SU-DHL-6 (cell line): Measurements from ENCODE around the gene TMPRSS2.

Experiments used
- CTCF ChIP-seq: fragments of 200-600 bp; sonication (generic); IDR thresholded peaks from one replicate; pipeline ENCODE4 v1.5.1; 2017; ENCODE audit warnings: antibody characterized with exemption, mild to moderate bottlenecking, low read length, moderate library complexity; ENCODE audit not compliant: insufficient read depth, poor library complexity, severe bottlenecking
- EZH2phosphoT487 ChIP-seq: fragments of 200-600 bp; sonication (generic), shearing (Covaris generic); conservative IDR thresholded peaks from 2 replicates; pipeline ENCODE4 v1.6.1; 2018; ENCODE audit warnings: mild to moderate bottlenecking, antibody characterized with exemption, low read length, moderate library complexity, mixed read lengths

- TF ChIP-seq CTCF: no peak
- TF ChIP-seq EZH2phosphoT487: no peak
Measured at GRCh38 chr21:41466024-41466820, 41.7 kb downstream of the TMPRSS2 start.
